Activated naive CD4-positive, alpha-beta T cell treated with anti-CD3 and anti-CD28 coated beads, Interleukin-2, amount 50 U/mL, for 16 hours (primary cell): ENCODE data around the gene MYO18B.

ENCODE experiments used
- DNase-seq: peaks from one replicate; pipeline ENCODE4 v3.0.0-alpha.2; 2020

MYO18B gene

DNA sequence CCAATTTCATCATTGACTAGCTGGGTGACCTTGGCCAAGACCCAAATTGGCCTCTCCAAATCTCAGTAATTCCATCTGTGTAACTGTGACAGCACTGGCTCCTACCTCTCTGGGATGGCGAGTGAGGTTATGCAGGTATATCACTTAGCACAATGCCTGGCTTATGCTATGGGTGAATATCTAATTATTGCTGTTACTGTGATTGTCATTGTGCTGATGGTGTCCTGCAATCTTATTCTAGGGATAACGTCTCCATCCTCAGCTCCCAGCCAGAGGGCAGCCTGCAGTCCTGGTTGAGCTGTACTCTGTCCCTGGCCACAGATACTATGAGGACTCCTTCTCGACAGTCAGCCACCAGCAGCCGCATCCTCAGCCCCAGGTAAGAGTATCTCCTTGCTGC, 262.5 kb downstream of the MYO18B start:
- DNase-seq: no peak

- DNase-seq: no peak
Observed at GRCh38 chr22:26008587-26008986, 266.6 kb downstream of the MYO18B start.

GRCh38 chr22:26016916-26017315, 274.9 kb downstream of the MYO18B start:
- no peak for DNase-seq

- DNase-seq: no peak
Observed at GRCh38 chr22:26017932-26018331, 275.9 kb downstream of the MYO18B start.

DNA sequence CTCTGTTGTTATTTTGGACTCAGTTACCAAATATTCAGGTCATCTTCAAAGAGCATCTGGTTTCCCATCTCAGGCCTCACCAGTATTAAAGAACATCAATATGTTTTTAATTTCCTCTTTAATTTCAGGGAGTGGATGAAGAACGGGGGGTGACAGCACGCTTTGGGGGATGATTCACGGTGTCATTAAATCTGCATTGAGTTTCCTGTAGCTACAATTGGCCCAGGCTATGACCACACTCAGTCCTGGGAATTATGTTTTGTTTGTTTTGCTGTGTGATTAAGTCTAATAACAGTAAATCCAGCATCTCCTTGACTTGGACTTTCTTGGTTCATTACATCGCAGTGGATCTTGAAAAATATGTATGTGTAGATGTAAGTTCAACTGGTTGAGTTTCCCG, 277.6 kb downstream of the MYO18B start:
- DNase-seq: no peak

DNA sequence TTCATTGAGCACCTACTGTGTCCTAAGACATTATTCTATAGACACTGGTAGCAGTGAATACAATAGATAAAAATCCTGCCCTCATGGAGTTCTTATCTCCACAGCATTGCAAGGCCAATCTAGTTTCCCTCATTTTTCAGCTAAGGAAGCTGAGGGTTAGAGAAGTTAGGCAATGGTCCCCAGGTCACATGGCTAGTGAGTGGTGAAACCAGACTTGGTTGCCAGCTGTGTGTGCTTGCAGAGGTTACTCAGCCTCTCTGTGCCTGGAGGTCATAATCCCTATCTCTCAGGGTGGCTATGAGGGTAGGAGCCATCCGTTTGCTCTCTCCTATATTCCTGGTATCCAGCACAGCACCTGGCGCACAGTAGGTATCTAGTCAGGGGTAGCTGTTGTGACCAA, 279.5 kb downstream of the MYO18B start:
- DNase-seq: no peak

DNA sequence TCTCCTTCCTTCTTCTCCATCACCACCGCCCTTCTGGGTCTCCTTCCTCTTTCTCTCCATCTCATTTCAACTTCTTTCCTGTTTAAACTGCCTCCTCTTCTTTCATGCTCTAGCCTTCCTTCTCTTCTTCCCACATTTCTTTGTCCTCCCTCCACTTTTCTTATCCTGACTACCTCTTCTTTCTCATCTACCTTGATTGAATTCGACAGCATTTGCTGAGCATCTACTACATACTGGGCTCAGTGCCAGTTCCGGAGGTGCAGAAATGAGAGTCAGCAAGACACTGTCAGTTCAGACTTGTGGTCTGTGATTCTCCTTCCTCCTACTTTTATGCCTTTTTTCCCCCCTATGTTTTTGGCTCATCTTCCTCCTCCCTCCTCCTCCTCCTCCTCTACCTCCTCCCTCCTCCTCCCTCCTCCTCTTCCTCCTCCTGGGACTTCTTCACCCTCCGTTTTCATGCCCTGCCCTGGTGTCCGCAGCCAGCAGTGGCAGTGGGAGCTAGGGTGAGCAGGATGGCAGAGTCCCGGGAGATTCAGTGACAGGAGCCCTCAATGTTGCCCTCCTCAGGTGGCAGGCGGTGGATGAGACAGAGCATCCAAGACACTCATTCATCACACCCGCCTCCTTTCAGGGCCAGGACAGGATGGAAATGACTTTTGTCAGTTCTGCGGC, 281.3 kb downstream of the MYO18B start:
- DNase-seq: no peak

DNA sequence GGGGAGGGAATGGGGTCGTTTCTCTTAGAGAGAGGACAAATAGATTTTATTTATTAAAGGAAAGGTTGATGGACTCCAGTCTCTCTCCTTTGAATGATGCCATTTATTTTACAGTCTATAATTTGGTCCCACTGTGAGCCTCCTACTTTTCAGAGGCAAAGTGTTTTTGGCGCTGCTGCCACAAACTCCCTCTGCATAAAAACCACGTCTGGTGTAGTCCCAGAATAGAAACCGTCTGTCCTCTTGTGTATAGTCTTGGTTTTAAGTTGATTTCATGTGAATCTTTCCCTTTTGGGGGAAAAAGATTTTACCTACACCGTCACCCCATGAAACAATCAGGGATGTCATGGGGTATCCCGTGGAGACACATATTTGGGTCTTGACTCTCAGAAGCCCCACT, 283.6 kb downstream of the MYO18B start:
- no peak for DNase-seq

GRCh38 chr22:26027341-26027740, 285.4 kb downstream of the MYO18B start:
- DNase-seq: no peak

DNA sequence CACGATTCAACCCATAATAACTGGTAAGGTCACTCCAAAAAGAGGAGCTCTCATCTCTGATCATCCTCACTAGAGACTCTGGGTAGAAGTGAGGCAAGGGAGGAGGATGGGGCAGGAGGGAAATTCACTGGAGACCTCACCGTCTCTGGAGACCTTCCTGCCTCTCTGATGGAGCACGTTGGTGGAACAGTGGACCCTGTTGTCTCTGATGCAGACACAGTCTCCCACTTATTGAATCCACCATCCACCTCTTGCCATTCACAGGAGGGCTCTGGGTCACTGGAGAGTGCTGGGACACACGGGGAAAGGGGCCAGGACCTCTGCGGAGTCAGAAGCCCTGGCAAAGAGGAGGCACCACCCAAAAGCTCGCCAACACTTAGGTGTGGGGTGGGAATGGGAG, 289.7 kb downstream of the MYO18B start:
- DNase-seq: no peak

DNA sequence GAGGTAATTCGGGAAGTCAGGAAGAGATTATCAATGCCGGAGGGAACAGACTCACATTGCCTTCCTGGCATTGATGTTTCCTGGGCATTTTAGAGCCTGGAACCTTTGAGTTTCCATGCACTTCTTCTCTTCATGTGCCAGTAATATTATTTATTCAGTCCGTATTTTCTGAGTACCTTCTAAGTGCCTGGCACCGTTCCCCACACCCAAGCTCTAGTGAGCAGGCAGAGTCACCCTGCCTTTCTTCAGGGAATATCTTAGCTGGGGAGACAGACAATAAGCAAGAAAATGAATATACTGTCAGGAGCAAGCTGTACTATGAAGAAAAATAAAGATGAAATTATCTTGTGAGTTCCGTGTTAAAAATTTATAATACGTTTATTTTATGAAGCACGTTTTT, 291.1 kb downstream of the MYO18B start:
- no peak for DNase-seq

- no peak for DNase-seq
Observed at GRCh38 chr22:26033586-26033985, 291.6 kb downstream of the MYO18B start.

GRCh38 chr22:26035523-26035922, 293.5 kb downstream of the MYO18B start:
- no peak for DNase-seq

DNA sequence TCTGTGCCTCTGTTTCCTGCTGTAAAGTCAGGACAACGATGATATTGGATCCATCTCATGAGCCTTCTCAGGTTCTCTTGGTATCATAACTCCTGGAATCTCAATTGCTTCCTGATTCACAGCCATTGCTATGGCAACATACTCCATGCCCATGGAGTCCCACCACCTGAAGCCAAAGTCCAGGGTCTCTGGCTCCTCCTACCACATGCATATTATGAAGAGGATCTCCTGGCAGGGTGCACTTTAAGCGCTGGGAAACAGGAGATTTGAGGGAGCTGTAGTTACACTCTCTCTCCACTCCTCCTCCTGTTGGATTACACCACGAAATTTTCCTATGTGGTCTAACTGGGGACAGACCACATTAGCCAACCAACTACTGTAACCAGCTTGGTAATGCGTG, 296.4 kb downstream of the MYO18B start:
- no peak for DNase-seq

DNA sequence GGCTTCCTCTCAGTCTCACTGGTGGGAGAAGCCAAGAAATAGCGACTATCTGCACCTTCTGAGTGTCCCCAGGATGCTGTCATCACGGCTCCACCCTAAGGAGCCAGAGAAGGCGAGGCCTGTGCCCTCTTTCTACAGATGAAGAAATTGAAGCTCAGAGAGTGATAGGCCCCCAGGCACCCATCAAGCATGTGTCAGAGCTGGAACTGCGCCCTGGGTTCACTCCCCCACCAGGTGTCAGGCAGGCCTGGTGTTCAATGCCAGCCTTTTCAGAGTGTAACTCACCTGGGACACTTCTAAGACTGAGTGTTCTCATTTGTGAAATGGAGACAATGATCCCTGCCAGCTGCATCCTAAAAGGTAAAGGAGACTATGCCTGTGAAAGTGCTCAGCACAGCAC, 299.9 kb downstream of the MYO18B start:
- no peak for DNase-seq

- DNase-seq: no peak
Observed at GRCh38 chr22:26043031-26043430, 301.0 kb downstream of the MYO18B start.

- no peak for DNase-seq
Observed at GRCh38 chr22:26045051-26045450, 303.1 kb downstream of the MYO18B start.

DNA sequence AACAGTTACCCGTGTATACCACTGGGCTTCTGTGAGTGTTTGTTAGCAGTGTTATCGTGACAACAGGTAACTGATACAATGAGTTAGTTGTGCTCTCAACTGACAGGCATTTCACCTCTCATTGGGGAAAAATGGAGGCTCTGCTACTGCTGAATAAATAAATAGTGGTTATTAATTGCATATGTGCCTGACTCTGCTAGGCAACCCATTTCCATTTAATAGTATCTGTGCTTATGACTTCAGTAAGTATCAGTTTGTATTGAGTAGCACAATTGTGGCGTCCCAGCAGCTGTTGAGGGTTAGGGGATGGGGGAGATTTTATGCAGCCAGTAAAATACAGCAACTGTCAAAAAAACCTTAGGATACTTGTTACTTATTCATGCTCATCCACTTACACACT, 303.9 kb downstream of the MYO18B start:
- no peak for DNase-seq

- no peak for DNase-seq
Observed at GRCh38 chr22:26047516-26047915, 305.5 kb downstream of the MYO18B start.

DNA sequence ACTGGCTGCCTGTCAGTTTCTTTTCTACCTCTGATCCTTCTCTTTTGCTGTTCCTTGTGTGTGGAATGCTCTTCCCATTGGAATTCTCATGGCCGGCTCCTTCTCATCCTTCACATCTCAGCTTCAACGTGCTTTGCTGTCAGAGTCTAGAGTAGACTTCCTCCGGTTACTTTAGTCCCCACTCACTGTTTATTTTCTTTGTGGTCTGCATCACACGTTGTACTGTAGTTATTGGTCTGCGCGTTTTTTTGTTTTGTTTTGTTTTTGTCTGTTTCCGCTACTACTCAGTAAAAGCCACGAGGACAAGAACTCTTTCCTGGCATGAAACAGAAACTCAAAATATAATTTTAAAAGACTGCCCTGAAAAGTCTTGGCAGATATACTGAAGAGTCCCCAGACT, 305.9 kb downstream of the MYO18B start:
- DNase-seq: no peak

- DNase-seq: no peak
Observed at GRCh38 chr22:26050079-26050478, 308.1 kb downstream of the MYO18B start.

DNA sequence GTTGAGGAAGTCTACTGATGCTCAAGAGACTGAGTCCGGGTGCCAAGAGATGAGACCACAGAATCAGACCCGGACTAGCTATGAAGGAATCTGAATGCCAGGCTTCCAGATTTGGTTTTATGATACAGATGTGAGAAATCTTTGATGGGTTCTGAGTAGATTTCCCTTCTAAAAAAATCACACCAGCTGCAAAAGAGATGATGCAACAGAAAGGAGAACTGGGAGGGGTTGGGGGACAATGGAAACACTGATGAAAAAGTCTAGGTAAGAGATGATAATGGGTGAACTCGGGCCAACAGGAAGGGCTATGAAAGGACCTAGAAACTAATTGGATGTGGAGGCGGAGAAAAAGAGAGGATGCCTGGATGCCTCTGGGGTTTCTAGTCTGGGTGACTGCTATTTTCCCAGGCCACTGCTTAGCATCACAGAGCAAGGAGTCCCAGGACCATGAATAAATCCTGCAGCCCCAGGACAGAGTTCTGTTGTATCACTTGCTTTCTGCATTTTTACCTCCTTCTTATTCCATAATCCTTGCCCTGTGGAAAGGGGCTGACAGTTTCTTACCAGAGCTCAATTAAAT, 311.8 kb downstream of the MYO18B start:
- DNase-seq: no peak

DNA sequence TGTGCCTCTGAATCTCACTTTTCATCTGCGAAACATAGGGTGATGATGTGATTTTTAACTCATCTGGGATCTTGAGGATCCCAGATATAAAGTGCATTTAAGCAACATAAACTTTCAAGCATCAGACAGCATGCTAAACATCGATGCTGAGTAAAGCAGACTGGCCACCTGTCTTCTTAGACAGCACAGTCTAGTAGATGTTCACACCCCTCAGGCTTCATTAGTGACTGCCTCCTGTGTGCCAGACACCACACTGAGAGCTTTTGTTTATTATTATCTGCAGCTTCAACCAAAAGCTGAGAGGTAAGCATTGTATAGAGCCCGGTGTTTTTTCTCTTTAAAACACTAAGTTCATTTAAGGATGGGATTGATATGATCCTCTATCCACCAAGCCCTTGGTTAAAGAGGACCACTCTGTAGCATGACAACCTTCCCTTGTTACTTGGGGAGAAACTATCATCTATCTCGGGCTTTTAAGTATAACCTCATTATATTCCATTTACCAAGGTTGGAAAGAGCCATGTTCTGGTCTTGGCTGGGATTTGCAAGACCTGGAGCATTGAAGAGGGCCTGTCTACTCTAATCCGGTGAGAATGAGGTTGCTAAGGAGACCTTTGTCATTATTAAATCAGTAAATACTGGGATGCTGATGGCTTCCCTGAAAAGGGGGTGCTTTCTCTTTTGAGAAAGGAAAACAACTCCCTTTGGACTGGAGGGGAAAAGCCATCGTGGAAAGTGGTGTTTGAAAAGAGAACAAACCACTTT, 313.0 kb downstream of the MYO18B start:
- no peak for DNase-seq

GRCh38 chr22:26055693-26056092, 313.7 kb downstream of the MYO18B start:
- no peak for DNase-seq
